SHP77 treated with DMSO at 0.1 percent for 48 hours (cell line): ENCODE data around the gene JMJD8.

Experiments
- DNase-seq: peaks from one replicate; lab custom pipeline; 2025; lab: John Stamatoyannopoulos, UW

JMJD8 gene

DNA sequence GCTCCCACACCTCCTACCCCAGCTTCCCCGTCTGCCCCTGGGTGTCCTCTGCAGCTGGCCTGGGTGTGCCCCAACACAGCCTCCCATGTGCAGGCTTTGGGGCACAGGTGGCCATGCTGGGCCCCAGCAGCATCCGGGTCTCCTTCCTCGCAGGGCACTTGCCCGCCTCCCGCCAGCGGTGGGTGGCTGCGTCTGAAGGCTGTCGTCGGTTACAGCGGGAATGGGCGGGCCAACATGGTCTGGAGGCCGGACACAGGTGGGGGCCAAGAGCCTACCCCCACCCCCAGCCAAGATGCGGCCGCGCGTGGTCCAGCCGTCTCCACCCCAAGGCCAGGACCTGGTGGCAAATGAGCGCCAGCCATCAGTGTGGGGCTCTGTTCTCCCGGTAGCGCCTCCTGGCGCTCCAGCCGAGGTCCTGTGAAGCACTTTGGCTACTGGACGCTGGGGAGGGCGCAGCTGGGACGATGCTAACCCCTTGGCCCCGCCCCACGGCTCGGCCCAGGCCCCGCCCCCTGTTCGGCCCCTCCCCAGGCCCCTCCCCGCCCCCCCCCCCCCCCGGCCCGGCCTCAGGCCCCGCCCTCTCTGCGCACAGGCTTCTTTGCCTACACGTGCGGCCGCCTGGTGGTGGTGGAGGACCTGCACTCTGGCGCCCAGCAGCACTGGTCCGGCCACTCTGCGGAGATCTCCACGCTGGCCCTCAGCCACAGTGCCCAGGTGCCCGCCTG is 23.5 kb downstream of the JMJD8 start:
- peak; percentile 56 for DNase-seq

DNA sequence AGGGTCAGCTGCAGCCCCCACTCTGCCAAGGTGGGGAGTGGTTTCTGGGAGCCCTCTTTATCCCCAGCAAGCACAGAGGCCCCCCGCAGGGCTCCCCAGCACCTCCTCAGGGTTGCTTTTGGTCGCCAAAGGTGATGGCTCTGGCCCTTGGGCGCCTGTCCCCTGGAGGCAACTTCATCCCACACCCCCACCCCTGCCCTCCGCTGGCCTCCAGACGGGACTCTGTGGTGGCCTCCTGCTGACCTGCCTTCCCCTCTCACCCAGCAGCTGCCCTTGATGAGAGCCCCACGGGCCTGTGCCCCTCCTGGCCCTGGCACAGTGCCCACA is 24.0 kb downstream of the JMJD8 start:
- DNase-seq = no peak

GRCh38 chr16:659618-660017 is 24.5 kb downstream of the JMJD8 start:
- DNase-seq = no peak

GRCh38 chr16:658679-659571 is 25.2 kb downstream of the JMJD8 start:
- DNase-seq = no peak

DNA sequence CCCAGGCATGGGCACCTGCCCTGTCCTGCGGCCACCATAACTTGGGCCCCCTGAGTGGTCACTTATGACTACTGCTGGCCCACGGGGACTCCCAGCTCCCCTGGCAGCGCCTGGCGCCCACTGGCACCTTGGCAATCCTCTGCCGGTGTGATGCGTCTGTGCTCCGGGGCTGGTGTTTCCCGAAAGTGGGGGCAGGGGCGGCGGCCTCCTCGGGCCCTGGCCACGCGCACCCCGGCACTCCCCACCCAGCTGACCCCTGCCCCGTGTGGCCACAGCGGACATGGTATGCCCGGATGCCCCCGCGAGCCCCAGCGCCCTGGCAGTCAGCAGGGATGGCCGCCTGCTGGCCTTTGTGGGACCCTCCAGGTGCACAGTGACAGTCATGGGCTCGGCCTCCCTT is 26.6 kb downstream of the JMJD8 start:
- DNase-seq = no peak

GRCh38 chr16:654034-654433 is 30.1 kb downstream of the JMJD8 start:
- DNase-seq = no peak

- DNase-seq = no peak
Observed at GRCh38 chr16:652454-653305, 31.5 kb downstream of the JMJD8 start.

DNA sequence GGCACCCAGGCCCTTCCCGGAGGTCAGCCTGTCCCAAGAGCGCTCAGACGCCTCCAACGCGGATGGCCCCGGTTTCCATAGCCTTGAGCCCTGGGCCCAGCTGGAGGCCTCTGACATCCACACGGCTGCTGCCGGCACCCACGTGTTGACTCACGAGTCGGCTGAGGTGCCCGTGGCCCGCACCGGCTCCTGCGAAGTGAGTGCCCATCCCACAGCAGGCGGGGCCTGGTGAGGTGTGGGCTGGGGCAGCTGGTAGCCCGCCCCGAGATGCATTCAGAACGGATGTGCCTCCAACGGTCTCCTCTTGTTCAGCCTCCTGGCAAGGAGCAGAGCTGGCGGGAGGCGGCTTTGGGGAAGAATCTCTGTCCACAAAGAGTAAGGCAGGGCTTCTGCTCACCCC is 32.3 kb downstream of the JMJD8 start:
- DNase-seq = no peak

DNA sequence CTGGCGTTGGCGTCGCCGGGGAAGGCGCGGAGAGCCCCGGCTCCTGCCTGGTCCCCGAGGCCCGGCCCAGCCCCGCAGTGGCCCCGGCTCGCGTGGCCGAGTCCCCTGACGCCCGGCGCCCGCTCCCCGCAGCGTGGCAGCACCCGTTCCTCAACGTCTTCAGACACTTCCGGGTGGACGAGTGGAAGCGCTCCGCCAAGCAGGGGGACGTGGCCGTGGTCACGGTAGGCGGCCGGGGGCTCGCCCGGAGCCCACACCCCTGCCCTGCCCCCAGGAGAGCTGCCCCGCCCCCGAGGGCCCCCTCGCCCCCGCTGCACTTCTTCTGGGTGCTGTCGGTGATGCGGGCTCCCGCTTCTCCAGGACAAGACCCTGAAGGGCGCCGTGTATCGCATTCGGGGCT is 34.5 kb downstream of the JMJD8 start:
- no peak for DNase-seq

GRCh38 chr16:648781-649589 is 35.1 kb downstream of the JMJD8 start, which contains the start of gene WDR90:
Gene WDR90, plus strand, starts transcription at chr16:649365. Its CDS starts 52 bp downstream, at chr16:649417.
- peak; percentile 69 for DNase-seq

GRCh38 chr16:648071-648780 is 35.9 kb downstream of the JMJD8 start:
- peak; percentile 9 for DNase-seq

DNA sequence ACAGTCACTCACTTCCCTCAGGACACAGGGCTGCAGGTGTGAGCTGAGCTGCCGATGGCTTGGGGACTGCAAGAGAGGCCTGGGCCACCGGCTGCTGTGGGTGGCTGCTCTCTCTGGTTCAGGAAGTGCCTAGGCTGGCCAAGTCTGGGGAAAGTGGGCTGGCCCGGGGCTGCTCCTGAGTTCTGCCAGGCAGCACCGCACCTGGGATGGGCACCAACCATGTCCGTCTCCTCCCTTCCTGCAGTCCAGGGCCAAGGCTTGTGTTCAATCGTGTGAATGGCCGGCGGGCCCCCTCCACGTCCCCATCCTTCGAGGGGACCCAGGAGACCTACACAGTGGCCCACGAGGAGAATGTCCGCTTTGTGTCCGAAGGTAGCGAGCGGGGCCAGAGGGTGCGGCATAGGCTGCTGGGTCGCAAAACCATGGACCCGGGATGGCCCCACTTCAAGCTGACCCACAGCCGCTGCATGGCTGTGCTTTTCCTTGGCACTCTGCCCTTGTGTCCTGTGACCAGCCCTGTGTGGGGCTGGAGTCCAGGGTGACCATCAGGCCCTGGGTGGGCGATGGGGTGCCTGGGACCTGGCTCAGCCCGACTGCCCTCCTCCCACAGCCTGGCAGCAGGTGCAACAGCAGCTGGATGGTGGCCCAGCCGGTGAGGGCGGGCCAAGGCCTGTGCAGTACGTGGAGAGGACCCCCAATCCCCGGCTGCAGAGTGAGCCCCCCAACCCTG is 36.8 kb downstream of the JMJD8 start:
- DNase-seq = no peak

DNA sequence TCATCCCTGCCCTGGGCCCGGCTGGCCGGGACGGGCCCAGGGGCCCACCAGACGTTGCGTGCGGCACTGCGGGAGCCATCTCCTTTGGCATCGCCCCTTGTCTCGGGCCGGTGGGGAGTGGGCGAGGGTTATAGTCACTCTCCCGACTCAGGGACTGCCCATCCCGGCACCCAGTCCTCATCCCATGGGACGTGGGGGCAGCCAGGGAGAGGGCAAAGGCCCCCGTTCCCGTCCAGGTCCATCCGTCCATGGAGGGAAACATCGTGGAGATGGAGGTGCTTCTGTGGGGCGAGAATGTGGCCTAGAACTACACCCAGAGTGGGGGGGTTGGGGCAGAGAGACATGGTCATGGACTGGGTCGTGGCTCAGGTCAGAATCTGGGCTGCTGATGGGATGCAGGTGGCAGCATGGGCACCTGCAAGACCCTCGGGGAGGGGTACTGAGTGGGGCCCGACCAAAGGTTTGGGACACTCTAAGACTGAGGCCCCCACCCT is 37.4 kb downstream of the JMJD8 start:
- DNase-seq = no peak

DNA sequence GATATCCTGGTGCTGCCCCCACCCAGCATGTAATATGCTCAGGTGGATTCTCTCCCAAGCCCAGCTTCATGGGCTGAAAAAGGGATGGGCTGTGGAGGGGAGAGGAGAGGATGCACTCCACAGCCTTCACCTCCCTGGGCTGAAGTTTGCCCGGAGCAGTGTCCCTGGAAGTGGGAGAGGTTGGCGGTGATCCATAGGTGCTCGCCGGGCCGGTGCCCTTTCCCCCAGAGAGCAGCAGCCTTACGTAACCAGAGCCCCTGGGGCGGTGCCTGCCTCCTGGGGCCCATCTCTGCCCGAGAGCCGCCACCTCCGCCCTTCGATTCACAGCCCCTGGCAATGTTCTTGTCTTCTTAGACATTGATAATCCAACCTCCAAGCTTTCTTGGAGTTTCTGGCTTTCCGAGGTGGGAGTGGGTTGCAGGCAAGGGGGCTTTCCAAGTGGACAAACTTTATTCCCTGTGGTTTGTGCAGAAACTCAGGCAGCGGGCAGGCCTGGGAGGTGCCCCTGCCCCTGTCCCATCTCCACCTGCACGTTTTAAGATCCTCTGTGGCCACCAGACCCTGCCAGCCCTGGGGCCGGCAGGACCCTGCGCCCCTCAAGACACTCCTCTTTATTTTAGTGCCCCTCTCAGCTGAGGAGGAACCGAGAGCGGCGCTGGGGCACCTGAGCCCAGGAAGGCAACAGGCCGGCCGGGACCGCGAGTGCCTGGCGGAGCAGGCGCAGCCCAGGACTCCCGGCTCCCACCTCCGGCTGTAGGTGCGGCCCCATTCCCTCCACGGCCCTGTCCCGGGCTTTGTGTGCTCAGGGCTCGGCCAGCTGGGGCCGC is 38.1 kb downstream of the JMJD8 start:
- DNase-seq = no peak

DNA sequence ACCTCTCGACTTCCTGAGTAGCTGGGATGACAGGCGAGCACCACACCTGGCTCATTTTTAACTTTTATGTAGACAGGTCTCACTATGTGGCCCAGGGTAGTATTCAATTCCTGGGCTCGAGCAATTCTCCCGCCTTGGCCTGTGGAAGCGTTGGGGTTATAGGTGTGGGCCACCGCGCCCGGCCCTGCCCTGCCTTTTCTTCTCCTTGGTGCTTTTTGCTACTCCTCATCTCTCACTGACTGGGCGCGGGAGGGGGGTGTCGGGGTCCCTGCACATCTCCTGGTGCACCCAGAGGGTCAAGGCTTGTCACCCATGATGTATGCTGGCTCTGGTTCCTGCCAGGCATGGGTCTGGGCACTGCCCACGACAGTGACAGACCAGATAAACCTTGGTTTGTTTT is 39.6 kb downstream of the JMJD8 start:
- no peak for DNase-seq

DNA sequence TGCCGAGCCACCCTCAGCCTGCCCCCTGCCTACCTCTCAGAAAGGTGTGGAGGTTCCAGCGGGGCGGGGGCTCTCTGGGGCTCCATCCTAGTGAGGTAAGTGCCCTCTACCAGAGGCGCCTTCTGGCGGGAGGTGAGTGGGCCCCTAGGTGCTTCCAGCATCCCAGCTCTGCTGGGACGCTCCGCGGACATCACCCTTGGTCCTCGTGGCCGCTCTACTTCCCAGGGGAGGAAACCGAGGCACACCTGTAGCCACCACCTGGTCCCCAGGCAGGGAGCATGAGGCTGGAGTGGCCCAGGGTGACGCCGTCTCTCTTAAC is 41.1 kb downstream of the JMJD8 start:
- DNase-seq = no peak

- DNase-seq = no peak
Observed at GRCh38 chr16:642189-643049, 41.7 kb downstream of the JMJD8 start.
